GM12864 (cell line): ENCODE data around the gene PDE8A.

Experiments used
- DNase-seq: peaks from one replicate; pipeline ENCODE4 v3.0.0-alpha.2; 2011; ENCODE audit warnings: low read depth
- H3K4me3 ChIP-seq: 2 replicates; pipeline ENCODE4 v1.5.1; 2011; ENCODE audit warnings: mild to moderate bottlenecking, low read depth, low read length, control low read depth
- CTCF ChIP-seq: IDR thresholded peaks from 2 replicates; pipeline ENCODE4 v1.5.1; 2011; ENCODE audit warnings: low read depth, mild to moderate bottlenecking, moderate library complexity, low read length, control low read depth, inconsistent platforms; ENCODE audit errors: missing control alignments

Gene PDE8A

DNA sequence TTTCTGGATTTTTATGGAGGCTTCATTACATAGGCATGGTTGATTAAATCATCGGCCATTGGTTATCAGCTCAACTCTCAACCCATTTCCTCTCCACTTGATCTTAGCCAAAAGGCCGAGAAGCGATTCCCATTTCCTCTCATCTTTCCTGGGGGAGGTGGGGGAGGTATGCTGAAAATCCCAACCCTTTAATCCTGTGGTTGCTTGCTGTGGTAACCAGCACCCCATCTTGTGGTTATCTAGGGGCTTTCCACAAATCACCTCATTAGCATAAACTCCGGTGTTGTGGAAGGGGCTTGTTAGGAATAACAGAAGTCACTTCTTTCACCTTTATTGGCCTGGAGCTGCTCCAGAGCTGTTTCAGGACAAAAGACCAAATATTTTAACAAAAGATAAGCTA is 20.9 kb downstream of the PDE8A start:
- no peak overlapping the region for H3K4me3 ChIP-seq
- DNase-seq = no peak
- TF ChIP-seq CTCF = no peak

GRCh38 chr15:85003593-85004312 is 22.1 kb downstream of the PDE8A start:
- DNase-seq = no peak
- no peak overlapping the region for H3K4me3 ChIP-seq
- TF ChIP-seq CTCF = no peak

- TF ChIP-seq CTCF = no peak
- DNase-seq = no peak
- no peak overlapping the region for H3K4me3 ChIP-seq
Measured at GRCh38 chr15:85004550-85004949, 22.9 kb downstream of the PDE8A start.

- H3K4me3 ChIP-seq = no peak overlapping the region
- no peak for TF ChIP-seq CTCF
- no peak for DNase-seq
Measured at GRCh38 chr15:85005319-85005718, 23.7 kb downstream of the PDE8A start.

DNA sequence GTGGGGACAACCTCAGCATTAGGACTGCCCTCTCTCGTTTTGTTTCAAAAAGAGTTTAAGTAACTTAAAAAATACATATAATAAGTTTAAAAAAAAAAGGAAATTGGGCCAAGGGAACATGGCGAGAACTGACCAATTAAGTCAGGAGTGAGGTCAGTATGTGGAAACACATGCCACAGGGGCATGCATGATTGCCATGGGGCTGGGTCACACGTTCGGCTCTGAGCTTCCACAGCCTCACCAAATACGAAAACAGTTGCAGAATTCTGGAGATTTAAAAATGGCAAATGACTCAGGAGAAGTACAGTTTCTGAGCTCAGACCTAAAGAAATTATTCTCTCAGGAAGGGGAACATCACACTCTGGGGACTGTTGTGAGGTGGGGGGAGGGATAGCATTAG is 24.1 kb downstream of the PDE8A start:
- no peak overlapping the region for H3K4me3 ChIP-seq
- no peak for DNase-seq
- no peak for TF ChIP-seq CTCF

GRCh38 chr15:85006201-85006600 is 24.5 kb downstream of the PDE8A start:
- no peak for TF ChIP-seq CTCF
- no peak overlapping the region for H3K4me3 ChIP-seq
- DNase-seq = no peak

DNA sequence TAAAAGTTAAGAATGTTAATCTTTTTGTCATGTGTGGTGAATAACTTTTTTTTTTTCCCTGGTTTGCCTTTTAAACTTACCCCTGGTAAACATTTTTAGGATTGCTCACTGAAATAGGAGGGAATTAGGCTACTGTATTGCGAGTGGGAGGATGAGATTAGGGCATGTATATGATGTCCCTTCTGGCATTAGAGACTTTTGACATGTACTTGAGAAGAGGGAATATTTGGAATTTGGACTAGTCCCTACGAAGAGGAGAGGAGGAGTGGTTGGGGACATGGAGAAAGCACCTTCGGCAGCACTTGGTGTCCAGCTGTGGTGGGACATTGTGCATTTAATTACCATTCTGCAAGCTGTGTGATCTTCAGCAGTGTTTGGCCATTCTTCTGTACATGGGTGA is 25.0 kb downstream of the PDE8A start:
- no peak overlapping the region for H3K4me3 ChIP-seq
- no peak for TF ChIP-seq CTCF

More for the DNA sequence above, 25.0 kb downstream of the PDE8A start:
- no peak for DNase-seq
